Naive thymus-derived CD8-positive, alpha-beta T cell (primary cell): ENCODE measurements around the gene HPS1. TPM values are rescaled to one million over a fixed set of nuclear protein-coding genes. Genes with fewer than 3 reads are reported as not detected.
"Not testable (repeated sequence)": the region's sequence is repeated elsewhere in the genome, so short reads cannot be mapped to it uniquely, and the experiment has no call there.

Source experiments
- ATAC-seq, 2 donors: fragments of 150-1000 bp; cut with Tn5 transposase in 1 of 2; sonication (Bioruptor Pico), chemical (Tn5 transposase) in 1 of 2; 1 replicate in 1 of 2; 2 replicates in 1 of 2; pipeline ENCODE4 v1.10.0; 2021; ENCODE audit warnings: mild to moderate bottlenecking in 2 of 2, moderate library complexity in 2 of 2
- POLR2A ChIA-PET: fragments of 350-600 bp; sonication (Branson Sonifier 250); formaldehyde crosslinking; loops from one replicate; lab custom pipeline; 2021; ENCODE audit warnings: antibody characterized with exemption; lab: Charles Lee
- DNase-seq, 10 donors: peaks; one replicate each; pipeline versions ENCODE4 v3.0.0 to v3.0.0-alpha.2; 2020 to 2022
- H3K27ac Mint-ChIP-seq, 10 donors: one replicate each; pipeline ENCODE4 v1.8.0; 2020 to 2022; ENCODE audit warnings: mild to moderate bottlenecking in 10 of 10, mixed read lengths in 10 of 10, moderate library complexity in 4 of 10, inconsistent platforms in 1 of 10
- H3K27me3 Mint-ChIP-seq, 5 donors: one replicate each; pipeline ENCODE4 v1.8.0; 2021 to 2022; ENCODE audit warnings: mixed read lengths in 5 of 5
- H3K36me3 Mint-ChIP-seq, 3 donors: one replicate each; pipeline ENCODE4 v1.8.0; 2020 to 2022; ENCODE audit warnings: mixed read lengths in 3 of 3, mild to moderate bottlenecking in 2 of 3, inconsistent platforms in 1 of 3
- H3K4me1 Mint-ChIP-seq, 4 donors: one replicate each; pipeline ENCODE4 v1.8.0; 2021 to 2022; ENCODE audit warnings: mixed read lengths in 4 of 4
- H3K4me3 Mint-ChIP-seq, 10 donors: one replicate each; pipeline ENCODE4 v1.8.0; 2020 to 2022; ENCODE audit warnings: mild to moderate bottlenecking in 10 of 10, mixed read lengths in 10 of 10, moderate library complexity in 6 of 10, inconsistent platforms in 1 of 10
- H3K9me3 Mint-ChIP-seq, 9 donors: one replicate each; pipeline ENCODE4 v1.8.0; 2020 to 2022; ENCODE audit warnings: mixed read lengths in 9 of 9, mild to moderate bottlenecking in 3 of 9, inconsistent platforms in 1 of 9, moderate library complexity in 1 of 9
- polyA plus RNA-seq, 3 donors: library from polyadenylated mRNA; unstranded; fragments of 300-500 nt; fragmentation: Illumina TruSeq; gene quantifications; one replicate each; pipeline ENCODE4 v1.2.3, GENCODE V29; 2021
- total RNA-seq, 8 experiments: library from RNA in 2 of 8; stranded (reverse) in 2 of 8; gene quantifications; one replicate each; pipeline ENCODE4 v1.2.3 and lab custom pipeline; 2021 to 2026

HPS1 gene
- total and polyA plus RNA-seq, 5 experiments from 2014 or later, result 50.9 to 86.6 (median 73.8) TPM

- POLR2A ChIA-PET, result no interaction called here
- peaks cover 0 to 33% (median 16%) of the 10 kb centered on the region in 3 donors for H3K36me3 Mint-ChIP-seq
- ATAC-seq, result no peak
- H3K4me3 Mint-ChIP-seq, result no peak overlapping the region
- H3K27ac Mint-ChIP-seq, result peak overlapping the region in 1 of 10 donors; percentile 41
- H3K27me3 Mint-ChIP-seq, result no peaks in the 10 kb centered on the region
- peaks cover 22 to 31% (median 25%) of the 10 kb centered on the region in 4 donors for H3K4me1 Mint-ChIP-seq
- H3K9me3 Mint-ChIP-seq, result no peaks in the 10 kb centered on the region
- no peak for DNase-seq
These were observed 58.6 kb downstream of the HPS1 start for GRCh38 chr10:98388101-98388655.

- ATAC-seq (no peak), DNase-seq (no peak)
- POLR2A ChIA-PET, result no interaction called here
- Mint-ChIP-seq H3K27me3 (no peaks in the 10 kb centered on the region), H3K4me1 (peaks cover 0 to 2% (median 0%) of the 10 kb centered on the region in 4 donors), H3K9me3 (no peaks in the 10 kb centered on the region), H3K27ac (no peak overlapping the region), H3K4me3 (no peak overlapping the region), H3K36me3 (peaks cover 0 to 48% (median 29%) of the 10 kb centered on the region in 3 donors)
These were observed 62.1 kb downstream of the HPS1 start for GRCh38 chr10:98384531-98385133.

GRCh38 chr10:98383869-98384268, 62.9 kb downstream of the HPS1 start:
- POLR2A ChIA-PET, result no interaction called here

DNA sequence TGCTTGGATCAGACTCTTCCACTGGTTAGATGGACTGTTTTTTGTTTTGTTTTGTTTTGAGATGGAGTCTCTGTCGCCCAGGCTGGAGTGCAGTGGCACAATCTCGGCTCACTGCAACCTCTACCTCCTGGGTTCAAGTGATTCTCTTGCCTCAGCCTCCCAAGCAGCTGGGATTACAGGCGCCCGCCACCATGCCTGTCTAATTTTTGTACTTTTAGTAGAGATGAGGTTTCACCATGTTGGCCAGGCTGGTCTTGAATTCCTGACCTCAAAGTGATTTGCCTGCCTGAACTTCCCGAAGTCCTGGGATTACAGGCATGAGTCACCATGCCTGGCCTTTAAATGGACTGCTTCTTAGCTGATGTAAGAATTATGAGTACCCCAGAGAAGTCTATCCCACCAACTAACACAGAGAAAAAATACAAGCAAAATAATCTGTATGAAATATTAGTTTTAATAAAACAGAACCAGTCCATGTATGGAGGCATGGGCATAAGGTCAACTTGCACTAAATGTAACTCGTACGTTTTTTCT, 63.5 kb downstream of the HPS1 start:
- H3K27me3 Mint-ChIP-seq, H3K4me3 Mint-ChIP-seq, DNase-seq, H3K9me3 Mint-ChIP-seq, H3K27ac Mint-ChIP-seq, H3K4me1 Mint-ChIP-seq, POLR2A ChIA-PET, ATAC-seq: not testable (repeated sequence)
- H3K36me3 Mint-ChIP-seq, result peaks cover 0 to 48% (median 29%) of the 10 kb centered on the region in 3 donors

More at GRCh38 chr10:98383869-98384268, 62.9 kb downstream of the HPS1 start:
- Mint-ChIP-seq H3K4me3 (no peak overlapping the region), H3K36me3 (peaks cover 0 to 48% (median 29%) of the 10 kb centered on the region in 3 donors), H3K27ac (no peak overlapping the region), H3K9me3 (no peaks in the 10 kb centered on the region), H3K27me3 (no peaks in the 10 kb centered on the region), H3K4me1 (peaks cover 0 to 2% (median 0%) of the 10 kb centered on the region in 4 donors)
- ATAC-seq, result no peak
- no peak for DNase-seq

DNA sequence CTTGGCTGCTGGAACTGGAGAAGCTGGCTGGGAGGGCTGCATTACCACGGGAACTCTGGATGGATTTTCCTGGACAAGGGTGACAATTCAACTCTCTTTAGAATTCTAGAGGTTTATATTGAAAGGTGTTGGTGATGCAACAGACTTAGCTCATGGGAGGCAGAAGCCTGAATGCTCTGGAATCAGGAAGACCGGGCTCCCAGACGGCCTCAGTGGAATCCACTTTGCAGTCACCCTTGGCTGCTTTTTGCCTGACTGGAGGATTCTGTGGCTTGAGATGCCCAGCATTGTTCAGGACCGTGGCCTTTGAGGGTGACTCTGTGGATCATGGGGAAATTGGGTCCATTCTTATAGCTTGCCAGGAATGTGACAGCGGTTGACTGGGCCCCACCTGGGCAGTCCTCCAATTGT, 64.0 kb downstream of the HPS1 start:
- Mint-ChIP-seq H3K27ac (no peak overlapping the region), H3K4me3 (no peak overlapping the region), H3K9me3 (peaks cover 0 to 4% (median 0%) of the 10 kb centered on the region in 9 donors), H3K36me3 (peaks cover 0 to 46% (median 32%) of the 10 kb centered on the region in 3 donors), H3K4me1 (peaks cover 0 to 2% (median 0%) of the 10 kb centered on the region in 4 donors), H3K27me3 (no peaks in the 10 kb centered on the region)
- DNase-seq (no peak), ATAC-seq (no peak)
- POLR2A ChIA-PET, result no interaction called here

DNA sequence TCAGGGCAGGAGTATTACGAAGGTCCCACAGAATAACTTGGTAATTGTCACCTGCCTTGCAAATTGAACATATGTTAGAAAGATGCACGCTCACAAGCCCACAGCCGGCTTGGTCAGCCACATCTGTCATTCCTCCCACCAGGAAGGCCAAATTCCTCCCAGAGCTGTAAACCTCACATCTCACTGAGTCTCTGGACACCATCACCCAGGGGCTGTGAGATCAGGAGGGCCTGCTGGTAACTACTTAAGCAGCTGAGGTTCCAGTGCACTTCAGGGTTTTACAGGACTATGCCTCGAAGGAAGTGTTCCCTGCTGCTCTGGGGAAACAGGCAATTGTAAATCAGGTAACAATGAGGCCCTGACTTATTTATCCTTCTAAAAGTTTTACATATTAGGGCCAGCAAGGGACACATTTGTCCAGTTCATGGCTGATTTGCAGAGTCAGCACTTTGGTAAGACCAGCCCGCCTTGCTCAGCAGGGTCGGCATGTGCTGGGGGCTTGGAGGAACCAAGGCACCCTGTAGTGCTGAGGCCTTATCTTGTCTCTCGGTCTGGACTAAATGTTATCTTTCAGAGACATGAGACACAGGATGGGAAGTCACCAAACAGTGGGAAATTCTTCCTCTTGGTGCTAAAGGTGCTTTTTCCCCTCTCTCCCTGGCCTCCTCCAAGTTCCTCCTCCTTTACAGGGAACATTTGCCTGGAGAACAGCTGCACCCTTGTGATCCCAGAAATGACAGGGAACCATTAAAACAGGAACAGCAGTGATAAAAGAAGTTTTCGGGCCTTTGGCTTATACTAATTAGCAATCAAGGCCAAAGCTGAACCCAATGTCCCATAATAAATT, 66.0 kb downstream of the HPS1 start:
- H3K27me3 Mint-ChIP-seq, result peaks cover 0 to under 1% (median 0%) of the 10 kb centered on the region in 5 donors
- H3K4me3 Mint-ChIP-seq, result no peak overlapping the region
- peaks cover 0 to 39% (median 33%) of the 10 kb centered on the region in 3 donors for H3K36me3 Mint-ChIP-seq
- H3K27ac Mint-ChIP-seq, result no peak overlapping the region
- DNase-seq, result no peak
- peaks cover 0 to 2% (median 0%) of the 10 kb centered on the region in 4 donors for H3K4me1 Mint-ChIP-seq
- peaks cover 0 to 4% (median 0%) of the 10 kb centered on the region in 9 donors for H3K9me3 Mint-ChIP-seq
- POLR2A ChIA-PET, result no interaction called here
- no peak for ATAC-seq

DNA sequence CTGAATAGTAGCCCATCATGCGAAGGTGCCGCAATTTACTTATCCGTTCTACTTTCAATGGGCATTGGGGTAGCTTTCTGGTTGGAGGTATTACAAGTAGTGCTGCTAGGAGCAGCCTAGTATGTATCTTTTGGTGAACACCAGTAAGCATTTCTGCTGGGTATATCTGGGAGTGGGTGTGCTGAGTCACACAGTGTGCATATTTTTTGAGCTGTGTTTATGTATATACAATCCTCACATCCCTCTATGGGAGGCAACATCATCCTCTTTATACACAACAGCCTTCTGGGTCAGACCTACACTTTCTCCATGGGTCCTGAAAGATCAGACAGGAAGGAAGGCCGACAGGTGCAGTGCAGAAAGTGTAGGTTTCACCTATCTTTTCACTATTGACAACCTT, 68.0 kb downstream of the HPS1 start:
- POLR2A ChIA-PET, result no interaction called here
- H3K9me3 Mint-ChIP-seq, result peaks cover 0 to 4% (median 0%) of the 10 kb centered on the region in 9 donors
- H3K4me3 Mint-ChIP-seq, result no peak overlapping the region
- peaks cover 0 to 2% (median 0%) of the 10 kb centered on the region in 4 donors for H3K4me1 Mint-ChIP-seq
- peaks cover 0 to 14% (median 0%) of the 10 kb centered on the region in 5 donors for H3K27me3 Mint-ChIP-seq
- H3K36me3 Mint-ChIP-seq, result peaks cover 0 to 27% (median 25%) of the 10 kb centered on the region in 3 donors
- DNase-seq, result no peak
- H3K27ac Mint-ChIP-seq, result no peak overlapping the region
- ATAC-seq, result no peak

- Mint-ChIP-seq H3K4me1 (peaks cover 0 to 2% (median 0%) of the 10 kb centered on the region in 4 donors), H3K9me3 (peaks cover 0 to 4% (median 0%) of the 10 kb centered on the region in 9 donors), H3K27ac (peak overlapping the region in 1 of 10 donors; percentile 18), H3K36me3 (peaks cover 0 to 17% (median 14%) of the 10 kb centered on the region in 3 donors), H3K27me3 (peaks cover 0 to 14% (median 0%) of the 10 kb centered on the region in 5 donors), H3K4me3 (no peak overlapping the region)
- POLR2A ChIA-PET, result no interaction called here
- ATAC-seq (no peak), DNase-seq (no peak)
These were observed 69.2 kb downstream of the HPS1 start for GRCh38 chr10:98377536-98377935.

GRCh38 chr10:98377001-98377400, 69.7 kb downstream of the HPS1 start:
- DNase-seq (no peak), ATAC-seq (no peak)
- POLR2A ChIA-PET, result no interaction called here
- H3K36me3 Mint-ChIP-seq, result peaks cover 0 to 12% (median 8%) of the 10 kb centered on the region in 3 donors
- H3K27me3 Mint-ChIP-seq, result peaks cover 0 to 15% (median 1%) of the 10 kb centered on the region in 5 donors
- H3K4me1 Mint-ChIP-seq, result peaks cover 0 to 2% (median 0%) of the 10 kb centered on the region in 4 donors
- no peak overlapping the region for H3K4me3 Mint-ChIP-seq
- H3K27ac Mint-ChIP-seq, result peak overlapping the region in 1 of 10 donors; percentile 49
- peaks cover 0 to 4% (median 0%) of the 10 kb centered on the region in 9 donors for H3K9me3 Mint-ChIP-seq

- peaks cover 0 to 4% (median 0%) of the 10 kb centered on the region in 9 donors for H3K9me3 Mint-ChIP-seq
- POLR2A ChIA-PET, result no interaction called here
- H3K4me3 Mint-ChIP-seq, result no peak overlapping the region
- H3K4me1 Mint-ChIP-seq, result peaks cover 0 to 2% (median 0%) of the 10 kb centered on the region in 4 donors
- H3K36me3 Mint-ChIP-seq, result peaks cover 0 to 11% (median 7%) of the 10 kb centered on the region in 3 donors
- DNase-seq, result no peak
- peaks cover 0 to 19% (median 5%) of the 10 kb centered on the region in 5 donors for H3K27me3 Mint-ChIP-seq
- no peak for ATAC-seq
- H3K27ac Mint-ChIP-seq, result peak overlapping the region in 1 of 10 donors; percentile 49
These were observed 70.2 kb downstream of the HPS1 start for GRCh38 chr10:98376485-98376884.

DNA sequence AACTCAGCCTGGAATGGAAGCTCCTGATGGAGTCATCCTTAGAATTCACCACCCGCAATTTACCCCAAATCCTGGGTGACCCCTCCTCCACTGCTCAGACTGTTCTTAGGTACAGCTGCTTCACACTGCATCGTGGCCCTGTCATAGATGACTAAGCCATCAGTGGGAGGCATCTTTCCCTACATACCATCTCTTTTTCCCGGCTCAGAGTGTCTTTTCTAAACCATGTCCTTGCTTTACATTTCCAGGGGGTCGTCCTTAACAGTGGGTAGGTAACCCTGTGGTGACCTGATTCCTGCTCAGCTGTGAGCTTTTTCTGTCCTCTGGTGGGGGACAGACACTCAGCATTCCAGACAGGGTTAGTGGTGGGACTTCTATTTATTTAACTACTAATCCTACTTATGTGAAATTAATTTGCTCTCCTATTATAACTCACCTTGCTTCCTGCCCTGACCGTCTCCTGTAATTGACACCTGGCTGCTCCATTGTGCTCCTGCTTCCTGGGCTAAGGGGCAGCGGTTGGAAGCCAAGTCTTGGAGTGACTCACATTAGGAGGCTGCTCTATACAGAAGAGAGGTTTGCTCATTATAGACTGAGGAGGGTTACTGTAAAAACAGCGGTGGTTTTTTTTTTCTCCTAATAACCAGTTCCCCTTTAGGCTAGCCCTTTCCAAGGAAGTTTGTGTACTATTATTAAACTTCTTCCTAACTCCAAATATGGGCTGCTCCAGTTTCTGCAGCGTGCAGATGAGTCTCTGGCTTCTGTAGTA, 72.3 kb downstream of the HPS1 start:
- H3K27ac Mint-ChIP-seq, result no peak overlapping the region
- H3K9me3 Mint-ChIP-seq, result peaks cover 0 to 4% (median 0%) of the 10 kb centered on the region in 9 donors
- no peak for DNase-seq
- no peak for ATAC-seq
- H3K27me3 Mint-ChIP-seq, result peaks cover 0 to 20% (median 5%) of the 10 kb centered on the region in 5 donors
- peaks cover 0 to 10% (median 0%) of the 10 kb centered on the region in 3 donors for H3K36me3 Mint-ChIP-seq
- H3K4me1 Mint-ChIP-seq, result peaks cover 0 to 2% (median 0%) of the 10 kb centered on the region in 4 donors
- POLR2A ChIA-PET, result no interaction called here
- no peak overlapping the region for H3K4me3 Mint-ChIP-seq
